Activated naive CD4-positive, alpha-beta T cell (primary cell): ENCODE results near the gene GLTPD2.
A peak's percentile ranks its signal among the peaks of the same experiment; 100 is the strongest.
"Not testable (repeated sequence)": the region's sequence is repeated elsewhere in the genome, so short reads cannot be mapped to it uniquely, and the experiment has no call there.

Source experiments
- DNase-seq, 4 experiments: peaks; one replicate each; lab custom pipeline; 2025; lab: John Stamatoyannopoulos, UW

The GLTPD2 gene

GRCh38 chr17:4808378-4808767 lies 19.6 kb downstream of the GLTPD2 start:
- DNase-seq, result no peak

GRCh38 chr17:4810696-4811290 lies 22.0 kb downstream of the GLTPD2 start:
- DNase-seq, result no peak

GRCh38 chr17:4811471-4811870 lies 22.7 kb downstream of the GLTPD2 start:
- no peak for DNase-seq

- no peak for DNase-seq
Observed at GRCh38 chr17:4812690-4813089, 23.9 kb downstream of the GLTPD2 start.

GRCh38 chr17:4815043-4815675 lies 26.4 kb downstream of the GLTPD2 start:
- no peak for DNase-seq

GRCh38 chr17:4816826-4817225 lies 28.1 kb downstream of the GLTPD2 start:
- DNase-seq, result no peak

- no peak for DNase-seq
Observed at GRCh38 chr17:4818276-4818675, 29.5 kb downstream of the GLTPD2 start.

- DNase-seq, result no peak
Observed at GRCh38 chr17:4822835-4823234, 34.1 kb downstream of the GLTPD2 start.

- DNase-seq, result no peak
Observed at GRCh38 chr17:4823373-4824089, 34.8 kb downstream of the GLTPD2 start.

- DNase-seq, result no peak
Observed at GRCh38 chr17:4827399-4827798, 38.6 kb downstream of the GLTPD2 start.

GRCh38 chr17:4832829-4833177 lies 44.0 kb downstream of the GLTPD2 start:
- DNase-seq, result not testable (repeated sequence)

- peak; percentile 54 to 83 (median 67) for DNase-seq
Observed at GRCh38 chr17:4833178-4833940, 44.6 kb downstream of the GLTPD2 start, which contains the start of gene MINK1. MINK1 (plus strand) TSS chr17:4833340; CDS start chr17:4833584, 244 bp downstream.

- no peak for DNase-seq
Observed at GRCh38 chr17:4833941-4834680, 45.3 kb downstream of the GLTPD2 start.

- no peak for DNase-seq
Observed at GRCh38 chr17:4834681-4835020, 45.9 kb downstream of the GLTPD2 start.

- DNase-seq, result no peak
Observed at GRCh38 chr17:4836221-4836620, 47.5 kb downstream of the GLTPD2 start.

- DNase-seq, result no peak
Observed at GRCh38 chr17:4837471-4838308, 48.9 kb downstream of the GLTPD2 start.

- DNase-seq, result no peak
Observed at GRCh38 chr17:4838309-4838785, 49.6 kb downstream of the GLTPD2 start.

- no peak for DNase-seq
Observed at GRCh38 chr17:4839221-4839620, 50.5 kb downstream of the GLTPD2 start.
